ENCODE data around the gene NOTCH2. TPM values are rescaled to one million over a fixed set of nuclear protein-coding genes. Genes with fewer than 3 reads are reported as not detected.
A peak's percentile ranks its signal among the peaks of the same experiment; 100 is the strongest.

NOTCH2 gene
- total and polyA plus RNA-seq, 8 donors = 69.1 to 129 (median 82.2) TPM

- ATAC-seq (no peak), DNase-seq (no peak)
- no peak for TF ChIP-seq CTCF (IDR thresholded peaks at IDR 0.05)
- Histone ChIP-seq H3K36me3 (no peaks in the 10 kb centered on the region), H3K4me3 (no peak overlapping the region), H3K4me1 (no peaks in the 10 kb centered on the region), H3K27me3 (no peaks in the 10 kb centered on the region), H3K27ac (no peak overlapping the region), H3K9me3 (no peaks in the 10 kb centered on the region)
- intact Hi-C loops (cut with DNase I) = no loop called here
Observed at GRCh38 chr1:119866451-119866850, 203.0 kb downstream of the NOTCH2 start.

DNA sequence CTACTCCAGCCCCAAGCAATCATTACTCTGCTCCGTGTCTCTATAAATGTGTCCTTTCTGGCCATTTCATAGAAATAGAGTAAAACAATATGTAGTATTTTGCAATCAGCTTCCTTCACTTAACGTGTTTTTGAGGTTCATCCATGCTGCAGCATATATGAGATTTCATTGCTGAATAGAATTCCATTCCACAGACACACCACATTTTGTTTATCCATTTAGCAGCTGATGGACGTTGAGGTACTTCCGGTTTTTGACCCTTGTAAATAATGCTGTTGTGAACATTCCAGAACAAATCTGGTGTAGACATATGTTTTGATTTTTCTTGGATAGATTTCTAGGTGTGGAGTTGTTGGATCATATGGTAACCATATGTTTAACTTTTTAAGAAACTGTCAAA lies 203.8 kb downstream of the NOTCH2 start:
- no peak overlapping the region for H3K4me3 ChIP-seq
- no peaks in the 10 kb centered on the region for H3K9me3 ChIP-seq
- H3K27me3 ChIP-seq = no peaks in the 10 kb centered on the region
- DNase-seq (peak in 1 of 4 donors; percentile 39), ATAC-seq (no peak)
- no peaks in the 10 kb centered on the region for H3K4me1 ChIP-seq
- TF ChIP-seq CTCF (IDR thresholded peaks at IDR 0.05) = no peak
- H3K36me3 ChIP-seq = no peaks in the 10 kb centered on the region
- intact Hi-C loops (cut with DNase I) = no loop called here
- H3K27ac ChIP-seq = no peak overlapping the region

DNA sequence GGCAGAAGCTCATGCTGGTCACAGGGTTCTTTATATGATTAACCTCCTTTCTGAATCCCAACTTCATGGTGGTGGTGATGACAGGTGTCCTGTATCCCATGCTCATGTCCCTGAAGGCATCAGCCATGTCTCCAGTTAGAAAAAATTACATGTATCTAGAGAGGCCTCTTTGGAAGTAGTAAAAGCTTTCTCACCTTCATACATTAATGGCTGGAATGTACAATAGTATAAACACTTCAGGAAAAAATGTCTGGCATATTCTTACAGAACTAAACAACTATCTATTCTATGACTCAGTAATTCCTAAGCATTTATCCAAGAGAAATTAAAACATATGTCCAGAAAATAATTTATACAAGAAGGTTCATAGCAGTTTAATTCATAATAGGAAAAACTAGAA lies 207.2 kb downstream of the NOTCH2 start:
- no peak for ATAC-seq
- no peak for TF ChIP-seq CTCF (IDR thresholded peaks at IDR 0.05)
- intact Hi-C loops (cut with DNase I) = no loop called here
- Histone ChIP-seq H3K27ac (no peak overlapping the region), H3K27me3 (no peaks in the 10 kb centered on the region), H3K4me1 (no peaks in the 10 kb centered on the region), H3K4me3 (no peak overlapping the region), H3K36me3 (no peaks in the 10 kb centered on the region), H3K9me3 (no peaks in the 10 kb centered on the region)
- no peak for DNase-seq

Other genes starting within 250 kb of the NOTCH2 start
- not detected for gene ADAM30, start 173.1 kb downstream of the NOTCH2 start, total RNA-seq
- not detected for gene ADAM30, start 173.1 kb downstream of the NOTCH2 start, polyA plus RNA-seq (ENCODE audit: insufficient read length in 6 of 6)
- 10 to 100 TPM; 35.8 to 36.1 TPM for gene SEC22B, start 106.9 kb upstream of the NOTCH2 start, total RNA-seq
- 10 to 100 TPM; 34.2 to 44.7 (median 40.6) TPM for gene SEC22B, start 106.9 kb upstream of the NOTCH2 start, polyA plus RNA-seq (ENCODE audit: insufficient read length in 6 of 6)

All from left lung (tissue), 10 donors.